Measurements from ENCODE around the gene ST7. TPM values are rescaled to one million over a fixed set of nuclear protein-coding genes. Genes with fewer than 3 reads are reported as not detected.

Gene ST7
- total and polyA plus RNA-seq, 2 of the 8 experiments (the other 6 are each of a cell fraction or from before 2014, with no cell fraction given), result 16.3 to 18.0 TPM

DNA sequence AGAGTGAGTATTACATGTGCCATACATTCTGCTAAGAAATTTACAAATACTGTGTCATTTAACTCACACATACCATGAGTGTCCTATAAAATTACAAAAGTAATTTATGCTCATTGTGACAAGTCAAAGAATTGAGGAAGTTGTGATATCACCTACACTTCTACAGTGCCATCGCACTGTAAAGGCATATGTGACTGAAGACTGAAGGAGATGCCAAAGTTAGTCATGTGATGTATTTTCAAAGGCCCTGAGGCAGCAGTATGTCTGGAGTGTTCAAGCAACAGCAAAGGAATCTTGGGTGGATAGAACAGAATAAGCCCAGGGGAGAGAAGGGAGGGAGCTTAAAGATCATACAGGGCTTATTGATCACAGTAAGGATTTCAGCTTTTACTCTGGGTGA lies 192.8 kb downstream of the ST7 start (continued):
- TF ChIP-seq CTBP2 (IDR thresholded peaks at IDR 0.05; ENCODE audit: borderline replicate concordance, insufficient read depth, insufficient read length, low read length) (no peak), RFX5 (IDR thresholded peaks at IDR 0.05; ENCODE audit: borderline replicate concordance, low read depth, low read length) (no peak), JUN (IDR thresholded peaks at IDR 0.05; ENCODE audit: low read depth, low read length) (no peak)

Measured in H1 (cell line).